HPDE6-E6E7 (cell line): Measurements from ENCODE around the gene TMEM92.

Experiments used
- DNase-seq: peaks from one replicate; pipeline ENCODE4 v3.0.0; 2011; ENCODE audit warnings: missing footprints; ENCODE audit errors: extremely low spot score

TMEM92 gene

DNA sequence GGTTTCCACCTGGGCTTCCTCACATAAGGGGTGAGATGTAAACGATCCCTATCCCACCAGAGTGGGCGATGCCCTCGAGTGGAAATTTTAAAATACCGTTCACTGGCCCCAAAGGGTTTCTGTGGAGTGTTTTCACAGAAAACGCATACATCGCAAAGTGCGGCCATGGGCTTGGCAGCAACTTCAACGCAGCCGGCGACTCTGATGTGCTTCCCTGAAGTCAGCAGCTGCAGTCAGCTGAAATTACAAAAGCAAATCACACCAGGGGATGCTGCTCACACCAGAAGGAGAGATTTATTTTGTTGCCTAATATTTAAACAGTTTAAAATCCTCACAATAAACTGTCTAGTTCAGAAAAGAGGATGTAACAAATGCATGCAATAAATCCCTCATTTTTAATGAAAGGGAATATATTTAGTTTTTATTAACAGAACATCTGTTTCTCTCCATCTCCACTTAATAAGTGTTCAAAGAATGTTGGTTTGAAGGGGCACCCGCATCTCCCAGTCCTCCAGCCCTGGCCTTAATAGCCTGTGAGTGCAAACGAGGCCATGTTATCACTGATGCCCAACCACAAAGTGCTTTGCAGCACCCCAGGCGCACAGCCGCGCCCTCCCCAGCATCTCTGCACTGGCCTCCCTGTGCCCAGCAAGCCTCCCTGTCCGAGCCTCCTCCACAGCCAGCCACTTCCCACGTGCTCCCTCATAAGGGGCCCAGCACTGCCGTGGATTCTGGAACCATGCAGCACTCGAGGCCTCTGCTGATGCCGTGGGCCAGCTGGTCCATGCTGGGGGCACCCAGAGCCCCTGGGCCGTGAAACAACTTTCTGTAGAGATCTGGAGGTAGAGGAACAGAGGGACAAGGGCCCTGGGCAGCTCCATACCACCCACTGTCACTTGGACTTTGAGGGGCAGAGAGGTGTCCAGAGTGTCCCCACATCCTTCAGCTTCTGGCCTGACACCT is 54.4 kb downstream of the TMEM92 start:
- DNase-seq, result no peak

- DNase-seq, result no peak
These were observed 55.5 kb downstream of the TMEM92 start for GRCh38 chr17:50329716-50330115.

GRCh38 chr17:50330151-50330775 is 56.0 kb downstream of the TMEM92 start:
- no peak for DNase-seq
